HCT116 (cell line): ENCODE measurements around the gene FBXL16.

Experiments used
- CTCF ChIP-seq, 3 experiments: fragments of 200-600 bp in 1 of 3; sonication (generic) in 1 of 3; IDR thresholded peaks in 2 of 3; conservative IDR thresholded peaks in 1 of 3; 2 replicates each; pipeline ENCODE4 v1.5.1; 2012 to 2017; ENCODE audit warnings: low read depth in 2 of 3, low read length in 2 of 3, antibody characterized with exemption in 1 of 3, borderline replicate concordance in 1 of 3, control low read depth in 1 of 3, mild to moderate bottlenecking in 1 of 3, mixed read lengths in 1 of 3, mixed run types in 1 of 3, moderate library complexity in 1 of 3; ENCODE audit not compliant: insufficient read depth in 1 of 3
- JUND ChIP-seq: IDR thresholded peaks from 2 replicates; pipeline ENCODE4 v1.6.1; 2012
- POLR2A ChIP-seq: IDR thresholded peaks from 2 replicates; pipeline ENCODE4 v1.7.0; 2011; ENCODE audit warnings: borderline replicate concordance; ENCODE audit not compliant: insufficient read depth, insufficient read length; ENCODE audit errors: extremely low read depth
- YY1 ChIP-seq: IDR thresholded peaks from 2 replicates; pipeline ENCODE4 v1.6.1; 2011; ENCODE audit warnings: low read length, low read depth, moderate library complexity, mild to moderate bottlenecking; ENCODE audit not compliant: insufficient replicate concordance; ENCODE audit errors: extremely low read depth

- TF ChIP-seq POLR2A (no peak), YY1 (no peak), CTCF (IDR thresholded peaks at IDR 0.05 in 2 of 3, conservative IDR thresholded peaks at IDR 0.05 in 1 of 3; ENCODE audit: borderline replicate concordance in 1 of 3, insufficient read depth in 1 of 3, low read depth in 2 of 3, low read length in 2 of 3) (no peak), JUND (no peak)
These were observed 23.5 kb upstream of the FBXL16 start for GRCh38 chr16:728890-729744.
